Measurements from ENCODE around the gene HSFX2.
"Not testable (repeated sequence)": the region's sequence is repeated elsewhere in the genome, so short reads cannot be mapped to it uniquely, and the experiment has no call there.

The HSFX2 gene

GRCh38 chrX:149568701-149569296 is 26.3 kb downstream of the HSFX2 start:
- H3K27ac Mint-ChIP-seq = no peak overlapping the region
- H3K4me3 Mint-ChIP-seq = no peak overlapping the region
- H3K9me3 Mint-ChIP-seq = peaks cover 12% of the 10 kb centered on the region
- TF ChIP-seq, protein P1, sequence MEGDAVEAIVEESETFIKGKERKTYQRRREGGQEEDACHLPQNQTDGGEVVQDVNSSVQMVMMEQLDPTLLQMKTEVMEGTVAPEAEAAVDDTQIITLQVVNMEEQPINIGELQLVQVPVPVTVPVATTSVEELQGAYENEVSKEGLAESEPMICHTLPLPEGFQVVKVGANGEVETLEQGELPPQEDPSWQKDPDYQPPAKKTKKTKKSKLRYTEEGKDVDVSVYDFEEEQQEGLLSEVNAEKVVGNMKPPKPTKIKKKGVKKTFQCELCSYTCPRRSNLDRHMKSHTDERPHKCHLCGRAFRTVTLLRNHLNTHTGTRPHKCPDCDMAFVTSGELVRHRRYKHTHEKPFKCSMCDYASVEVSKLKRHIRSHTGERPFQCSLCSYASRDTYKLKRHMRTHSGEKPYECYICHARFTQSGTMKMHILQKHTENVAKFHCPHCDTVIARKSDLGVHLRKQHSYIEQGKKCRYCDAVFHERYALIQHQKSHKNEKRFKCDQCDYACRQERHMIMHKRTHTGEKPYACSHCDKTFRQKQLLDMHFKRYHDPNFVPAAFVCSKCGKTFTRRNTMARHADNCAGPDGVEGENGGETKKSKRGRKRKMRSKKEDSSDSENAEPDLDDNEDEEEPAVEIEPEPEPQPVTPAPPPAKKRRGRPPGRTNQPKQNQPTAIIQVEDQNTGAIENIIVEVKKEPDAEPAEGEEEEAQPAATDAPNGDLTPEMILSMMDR (IDR thresholded peaks at IDR 0.05; ENCODE audit: unreplicated experiment in 3 of 3) = no peak
- H3K4me1 Mint-ChIP-seq = no peaks in the 10 kb centered on the region
- no peaks in the 10 kb centered on the region for H3K36me3 Mint-ChIP-seq (ENCODE audit: low read depth)
- H3K27me3 Mint-ChIP-seq (ENCODE audit: low read depth) = no peaks in the 10 kb centered on the region

- H3K9me3 Mint-ChIP-seq = peaks cover 14% of the 10 kb centered on the region
- no peak overlapping the region for H3K4me3 Mint-ChIP-seq
- TF ChIP-seq, protein P1 (IDR thresholded peaks at IDR 0.05; ENCODE audit: unreplicated experiment in 3 of 3) = no peak
- no peaks in the 10 kb centered on the region for H3K36me3 Mint-ChIP-seq (ENCODE audit: low read depth)
- no peaks in the 10 kb centered on the region for H3K27me3 Mint-ChIP-seq (ENCODE audit: low read depth)
- H3K27ac Mint-ChIP-seq = no peak overlapping the region
- no peaks in the 10 kb centered on the region for H3K4me1 Mint-ChIP-seq
These were observed 27.3 kb downstream of the HSFX2 start for GRCh38 chrX:149567621-149568417.

DNA sequence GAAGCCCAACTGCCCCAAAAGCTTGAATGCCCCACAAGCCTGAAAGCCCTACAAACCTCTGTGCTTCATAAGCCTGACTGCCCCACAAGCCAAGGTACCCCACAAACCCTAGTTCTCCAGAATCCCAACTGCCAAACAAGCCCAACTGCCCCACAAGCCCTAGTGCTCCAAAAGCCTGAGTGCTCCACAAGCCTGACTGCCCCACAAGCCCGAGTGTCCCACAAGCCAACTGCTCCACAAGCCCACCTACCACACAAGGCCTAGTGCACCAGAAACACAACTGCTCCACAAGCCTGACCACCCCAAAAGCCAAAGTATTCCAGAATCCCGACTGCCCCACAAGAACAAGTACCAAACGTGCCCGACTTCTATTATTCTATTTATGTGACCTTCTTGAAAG is 31.8 kb downstream of the HSFX2 start:
- no peaks in the 10 kb centered on the region for H3K27me3 Mint-ChIP-seq (ENCODE audit: low read depth)
- no peaks in the 10 kb centered on the region for H3K4me1 Mint-ChIP-seq
- peaks cover 12% of the 10 kb centered on the region for H3K9me3 Mint-ChIP-seq
- no peaks in the 10 kb centered on the region for H3K36me3 Mint-ChIP-seq (ENCODE audit: low read depth)
- no peak overlapping the region for H3K4me3 Mint-ChIP-seq
- TF ChIP-seq, protein P1 (IDR thresholded peaks at IDR 0.05; ENCODE audit: unreplicated experiment in 3 of 3) = no peak
- H3K27ac Mint-ChIP-seq = no peak overlapping the region

GRCh38 chrX:149555251-149555650 is 39.9 kb downstream of the HSFX2 start:
- not testable (repeated sequence) for H3K9me3 Mint-ChIP-seq; H3K4me1 Mint-ChIP-seq; H3K36me3 Mint-ChIP-seq (ENCODE audit: low read depth); H3K27ac Mint-ChIP-seq; H3K4me3 Mint-ChIP-seq; H3K27me3 Mint-ChIP-seq (ENCODE audit: low read depth)

- H3K4me1 Mint-ChIP-seq; H3K27me3 Mint-ChIP-seq (ENCODE audit: low read depth); H3K36me3 Mint-ChIP-seq (ENCODE audit: low read depth); H3K27ac Mint-ChIP-seq; H3K9me3 Mint-ChIP-seq; H3K4me3 Mint-ChIP-seq: not testable (repeated sequence)
These were observed 43.2 kb downstream of the HSFX2 start for GRCh38 chrX:149551939-149552248.

- not testable (repeated sequence) for H3K36me3 Mint-ChIP-seq (ENCODE audit: low read depth); H3K4me3 Mint-ChIP-seq; H3K4me1 Mint-ChIP-seq; H3K27ac Mint-ChIP-seq; H3K9me3 Mint-ChIP-seq; H3K27me3 Mint-ChIP-seq (ENCODE audit: low read depth)
These were observed 43.7 kb downstream of the HSFX2 start for GRCh38 chrX:149551245-149551938.

GRCh38 chrX:149550454-149550853 is 44.7 kb downstream of the HSFX2 start:
- H3K4me3 Mint-ChIP-seq; H3K27me3 Mint-ChIP-seq (ENCODE audit: low read depth); H3K4me1 Mint-ChIP-seq; H3K27ac Mint-ChIP-seq; H3K36me3 Mint-ChIP-seq (ENCODE audit: low read depth); H3K9me3 Mint-ChIP-seq: not testable (repeated sequence)

- not testable (repeated sequence) for H3K9me3 Mint-ChIP-seq; H3K27me3 Mint-ChIP-seq (ENCODE audit: low read depth); H3K36me3 Mint-ChIP-seq (ENCODE audit: low read depth); H3K27ac Mint-ChIP-seq; H3K4me3 Mint-ChIP-seq; H3K4me1 Mint-ChIP-seq
These were observed 45.4 kb downstream of the HSFX2 start, which contains the start of gene HSFX3 for GRCh38 chrX:149549701-149550100. HSFX3 (minus strand) TSS chrX:149549924; CDS start chrX:149549852, 72 bp downstream.

GRCh38 chrX:149547782-149548181 is 47.3 kb downstream of the HSFX2 start:
- H3K4me3 Mint-ChIP-seq; H3K36me3 Mint-ChIP-seq (ENCODE audit: low read depth); H3K27me3 Mint-ChIP-seq (ENCODE audit: low read depth); H3K9me3 Mint-ChIP-seq; H3K27ac Mint-ChIP-seq; H3K4me1 Mint-ChIP-seq: not testable (repeated sequence)

GRCh38 chrX:149546962-149547361 is 48.2 kb downstream of the HSFX2 start:
- H3K4me3 Mint-ChIP-seq; H3K27ac Mint-ChIP-seq; H3K36me3 Mint-ChIP-seq (ENCODE audit: low read depth); H3K9me3 Mint-ChIP-seq; H3K4me1 Mint-ChIP-seq; H3K27me3 Mint-ChIP-seq (ENCODE audit: low read depth): not testable (repeated sequence)

Measured in nephron (organoid).